H9 (cell line): Measurements from ENCODE around the gene PRDM11. TPM values are rescaled to one million over a fixed set of nuclear protein-coding genes. Genes with fewer than 3 reads are reported as not detected.

Experiments used
- DNase-seq: peaks from one replicate; pipeline ENCODE4 v3.0.0-alpha.2; 2017
- H2AFZ ChIP-seq: one replicate; pipeline ENCODE4 v1.6.1; 2013; ENCODE audit warnings: mild to moderate bottlenecking, low read length, control low read depth, moderate library complexity
- H2AK5ac ChIP-seq: 2 replicates; pipeline ENCODE4 v1.6.1; 2013; ENCODE audit warnings: low read length, control low read depth, mixed read lengths; ENCODE audit not compliant: insufficient read length
- H2BK120ac ChIP-seq: one replicate; pipeline ENCODE4 v1.6.1; 2013; ENCODE audit warnings: low read depth, mild to moderate bottlenecking, low read length, control low read depth, inconsistent platforms; ENCODE audit not compliant: poor library complexity, severe bottlenecking
- H2BK12ac ChIP-seq: 2 replicates; pipeline ENCODE4 v1.6.1; 2013; ENCODE audit warnings: low read length, control low read depth, mixed read lengths, low read depth; ENCODE audit not compliant: insufficient read length
- H2BK15ac ChIP-seq: 2 replicates; pipeline ENCODE4 v1.6.1; 2013; ENCODE audit warnings: low read depth, low read length, control low read depth
- H2BK20ac ChIP-seq: one replicate; pipeline ENCODE4 v1.6.1; 2013; ENCODE audit warnings: low read depth, mild to moderate bottlenecking, low read length, control low read depth, inconsistent platforms; ENCODE audit not compliant: poor library complexity, severe bottlenecking
- H2BK5ac ChIP-seq: 2 replicates; pipeline ENCODE4 v1.6.1; 2013; ENCODE audit warnings: low read length, control low read depth, mixed read lengths; ENCODE audit not compliant: insufficient read length
- H3K14ac ChIP-seq: 2 replicates; pipeline ENCODE4 v1.6.1; 2013; ENCODE audit warnings: low read length, control low read depth; ENCODE audit not compliant: insufficient read depth
- H3K18ac ChIP-seq: 2 replicates; pipeline ENCODE4 v1.6.1; 2013; ENCODE audit warnings: low read depth, mild to moderate bottlenecking, mixed read lengths, low read length, control low read depth; ENCODE audit not compliant: insufficient read length
- H3K23ac ChIP-seq: 2 replicates; pipeline ENCODE4 v1.6.1; 2013; ENCODE audit warnings: low read length, control low read depth, mixed read lengths, low read depth; ENCODE audit not compliant: insufficient read length
- H3K23me2 ChIP-seq: 2 replicates; pipeline ENCODE4 v1.6.1; 2013; ENCODE audit warnings: low read depth, mild to moderate bottlenecking, mixed read lengths, low read length, control low read depth; ENCODE audit not compliant: insufficient read length, poor library complexity, severe bottlenecking
- H3K27ac ChIP-seq: 2 replicates; pipeline ENCODE4 v1.5.1; 2013; ENCODE audit warnings: low read length, control low read depth, mixed read lengths, low read depth; ENCODE audit not compliant: insufficient read length
- H3K27me3 ChIP-seq: 2 replicates; pipeline ENCODE4 v1.6.1; 2013; ENCODE audit warnings: low read length, control low read depth, inconsistent platforms; ENCODE audit not compliant: insufficient read depth
- H3K4ac ChIP-seq: 2 replicates; pipeline ENCODE4 v1.6.1; 2013; ENCODE audit warnings: low read depth, mild to moderate bottlenecking, control low read depth, inconsistent platforms, low read length, moderate library complexity
- H3K4me1 ChIP-seq: 2 replicates; pipeline ENCODE4 v1.6.1; 2013; ENCODE audit warnings: low read length, control low read depth, inconsistent platforms; ENCODE audit not compliant: insufficient read depth
- H3K4me2 ChIP-seq: 2 replicates; pipeline ENCODE4 v1.6.1; 2013; ENCODE audit warnings: low read length, control low read depth, mixed read lengths; ENCODE audit not compliant: insufficient read length, insufficient read depth
- H3K56ac ChIP-seq: 2 replicates; pipeline ENCODE4 v1.6.1; 2013; ENCODE audit warnings: low read depth, mild to moderate bottlenecking, mixed read lengths, low read length, control low read depth; ENCODE audit not compliant: insufficient read length
- H3K79me1 ChIP-seq: 2 replicates; pipeline ENCODE4 v1.6.1; 2013; ENCODE audit warnings: low read depth, mild to moderate bottlenecking, moderate library complexity, low read length, control low read depth, inconsistent platforms; ENCODE audit not compliant: insufficient read depth, poor library complexity, severe bottlenecking
- H3K79me2 ChIP-seq: 2 replicates; pipeline ENCODE4 v1.6.1; 2013; ENCODE audit warnings: low read length, control low read depth, inconsistent platforms; ENCODE audit not compliant: insufficient read depth
- H3K9ac ChIP-seq: 2 replicates; pipeline ENCODE4 v1.6.1; 2013; ENCODE audit warnings: low read length, control low read depth, mixed read lengths; ENCODE audit not compliant: insufficient read length; ENCODE audit errors: extremely low read depth
- H3K9me3 ChIP-seq: one replicate; pipeline ENCODE4 v1.6.1; 2013; ENCODE audit warnings: low read depth, low read length, inconsistent platforms; ENCODE audit not compliant: control insufficient read depth
- H3T11ph ChIP-seq: one replicate; pipeline ENCODE4 v1.6.1; 2013; ENCODE audit warnings: mild to moderate bottlenecking, low read length, control low read depth, inconsistent platforms
- H4K20me1 ChIP-seq: one replicate; pipeline ENCODE4 v1.6.1; 2013; ENCODE audit not compliant: control insufficient read depth, insufficient read length, insufficient read depth
- H4K5ac ChIP-seq: 2 replicates; pipeline ENCODE4 v1.6.1; 2013; ENCODE audit warnings: low read depth, mild to moderate bottlenecking, mixed read lengths, low read length, control low read depth; ENCODE audit not compliant: insufficient read length
- H4K8ac ChIP-seq: replicated peaks from 2 replicates; pipeline ENCODE4 v1.6.1; 2013; ENCODE audit warnings: low read length, control low read depth, mixed read lengths, low read depth; ENCODE audit not compliant: insufficient read length
- H4K91ac ChIP-seq: 2 replicates; pipeline ENCODE4 v1.6.1; 2013; ENCODE audit warnings: low read depth, mild to moderate bottlenecking, moderate library complexity, mixed read lengths, low read length, control low read depth; ENCODE audit not compliant: insufficient read length
- H3K27ac Mint-ChIP-seq, 3 experiments: 2 replicates in 2 of 3; 3 replicates in 1 of 3; pipeline ENCODE4 v1.8.0; 2020 to 2021; ENCODE audit warnings: mixed read lengths in 3 of 3, mild to moderate bottlenecking in 1 of 3, moderate library complexity in 1 of 3
- H3K27me3 Mint-ChIP-seq: 2 replicates; pipeline ENCODE4 v1.8.0; 2021; ENCODE audit warnings: low read depth, mild to moderate bottlenecking, moderate library complexity, mixed read lengths
- H3K36me3 Mint-ChIP-seq, 3 experiments: 2 replicates in 2 of 3; 3 replicates in 1 of 3; pipeline ENCODE4 v1.8.0; 2020 to 2021; ENCODE audit warnings: low read depth in 3 of 3, mixed read lengths in 3 of 3; ENCODE audit not compliant: insufficient read depth in 1 of 3
- H3K4me1 Mint-ChIP-seq, 2 experiments: 2 replicates each; pipeline ENCODE4 v1.8.0; 2020; ENCODE audit warnings: mixed read lengths in 2 of 2
- H3K4me3 Mint-ChIP-seq, 2 experiments: 2 replicates in 1 of 2; 3 replicates in 1 of 2; pipeline ENCODE4 v1.8.0; 2020 to 2021; ENCODE audit warnings: mild to moderate bottlenecking in 2 of 2, mixed read lengths in 2 of 2, moderate library complexity in 1 of 2
- H3K9me3 Mint-ChIP-seq, 2 experiments: 2 replicates in 1 of 2; 3 replicates in 1 of 2; pipeline ENCODE4 v1.8.0; 2020; ENCODE audit warnings: mild to moderate bottlenecking in 2 of 2, mixed read lengths in 2 of 2, moderate library complexity in 1 of 2
- CTCF ChIP-seq: fragments of 200-600 bp; sonication (generic); conservative IDR thresholded peaks from 3 replicates; pipeline ENCODE4 v1.8.0; 2021; ENCODE audit warnings: antibody characterized with exemption, mild to moderate bottlenecking
- WGBS: extraction: QIAGEN DNeasy Blood & Tissue Kit; methylation state at CpG from one replicate; pipeline ENCODE4 v1.1.7; 2013; ENCODE audit warnings: missing lambda C conversion rate, low lambda C conversion rate, mixed read lengths; ENCODE audit not compliant: insufficient read length; ENCODE audit errors: extremely low coverage; 5-methylcytosine and 5-hydroxymethylcytosine counted together
- total RNA-seq: library from RNA; stranded (reverse); gene quantifications from 2 replicates; pipeline ENCODE4 v1.2.1, GENCODE V29; 2021

The PRDM11 gene
- total RNA-seq, 1 experiment from 2014 or later: 11.5 TPM

GRCh38 chr11:45264839-45265515, 118.5 kb downstream of the PRDM11 start:
- Histone ChIP-seq H3K27ac (no peak overlapping the region), H2BK120ac (no peak overlapping the region), H3K27me3 (no peaks in the 10 kb centered on the region), H3K4me1 (no peaks in the 10 kb centered on the region), H4K8ac (no peak overlapping the region), H3K9ac (no peak overlapping the region), H2BK15ac (no peak overlapping the region), H2AK5ac (no peak overlapping the region), H3K9me3 (no peaks in the 10 kb centered on the region), H2BK5ac (no peak overlapping the region), H3K18ac (no peak overlapping the region), H3T11ph (no peak overlapping the region), H3K56ac (no peak overlapping the region), H3K14ac (no peak overlapping the region), H2AFZ (no peak overlapping the region), H2BK12ac (no peak overlapping the region), H3K4me2 (no peak overlapping the region), H3K79me1 (no peaks in the 10 kb centered on the region), H4K91ac (no peak overlapping the region), H2BK20ac (no peak overlapping the region), H3K79me2 (no peaks in the 10 kb centered on the region), H4K5ac (no peak overlapping the region), H3K4ac (no peak overlapping the region), H4K20me1 (no peaks in the 10 kb centered on the region), H3K23ac (no peak overlapping the region), H3K23me2 (no peaks in the 10 kb centered on the region)
- H3K4me3 Mint-ChIP-seq: no peak overlapping the region
- no peaks in the 10 kb centered on the region for H3K36me3 Mint-ChIP-seq
- no peaks in the 10 kb centered on the region for H3K9me3 Mint-ChIP-seq
- no peak overlapping the region for H3K27ac Mint-ChIP-seq
- WGBS: no CpG with 5 or more reads among the region's 11 CpGs
- TF ChIP-seq CTCF: no peak
- peaks cover 23% of the 10 kb centered on the region for H3K27me3 Mint-ChIP-seq
- H3K4me1 Mint-ChIP-seq: peaks cover 6 to 10% of the 10 kb centered on the region in 2 experiments
- DNase-seq: no peak
